Karpas-422 (cell line): ENCODE measurements around the gene CAPN14. TPM values are rescaled to one million over a fixed set of nuclear protein-coding genes. Genes with fewer than 3 reads are reported as not detected.
A peak's percentile ranks its signal among the peaks of the same experiment; 100 is the strongest.

Source experiments
- DNase-seq: peaks from one replicate; pipeline ENCODE4 v3.0.0-alpha.2; 2015
- H2AFZ ChIP-seq: fragments of 200-600 bp; sonication (generic); 2 replicates; pipeline ENCODE4 v1.6.1; 2014; ENCODE audit warnings: antibody characterized with exemption, low read length, mixed read lengths
- H3K27ac ChIP-seq: fragments of 200-600 bp; sonication (generic); 2 replicates; pipeline ENCODE4 v1.5.1; 2014; ENCODE audit warnings: mild to moderate bottlenecking, low read length, moderate library complexity
- H3K27me3 ChIP-seq: fragments of 200-600 bp; sonication (generic); 2 replicates; pipeline ENCODE4 v1.6.1; 2014; ENCODE audit warnings: low read length, mixed read lengths
- H3K36me3 ChIP-seq: fragments of 200-600 bp; sonication (generic); 2 replicates; pipeline ENCODE4 v1.6.1; 2014; ENCODE audit warnings: low read length, mixed read lengths; ENCODE audit not compliant: insufficient read depth
- H3K4me1 ChIP-seq: fragments of 200-600 bp; sonication (generic); 2 replicates; pipeline ENCODE4 v1.6.1; 2014; ENCODE audit warnings: mild to moderate bottlenecking, low read length, mixed read lengths
- H3K4me2 ChIP-seq: fragments of 200-600 bp; sonication (generic); 2 replicates; pipeline ENCODE4 v1.6.1; 2014; ENCODE audit warnings: low read length, low read depth, mild to moderate bottlenecking; ENCODE audit not compliant: poor library complexity, severe bottlenecking
- H3K4me3 ChIP-seq: fragments of 200-600 bp; sonication (generic); 2 replicates; pipeline ENCODE4 v1.5.1; 2014; ENCODE audit warnings: mild to moderate bottlenecking, antibody characterized with exemption, low read length, mixed read lengths
- H3K79me2 ChIP-seq: fragments of 200-600 bp; sonication (generic); 2 replicates; pipeline ENCODE4 v1.6.1; 2014; ENCODE audit warnings: mild to moderate bottlenecking, low read length, mixed read lengths
- H3K9ac ChIP-seq: fragments of 200-600 bp; sonication (generic); 2 replicates; pipeline ENCODE4 v1.6.0; 2014; ENCODE audit warnings: low read length
- H3K9me2 ChIP-seq: fragments of 200-600 bp; sonication (generic), shearing (Covaris generic); replicated peaks from 2 replicates; pipeline ENCODE4 v1.6.0; 2014; ENCODE audit warnings: mild to moderate bottlenecking, low read length, moderate library complexity; ENCODE audit not compliant: insufficient read depth
- H3K9me3 ChIP-seq: fragments of 300-700, 200-600 bp; sonication (generic); 2 replicates; pipeline ENCODE4 v1.6.1; 2014; ENCODE audit warnings: low read length, mixed read lengths
- H4K20me1 ChIP-seq: fragments of 200-600 bp; sonication (generic); 2 replicates; pipeline ENCODE4 v1.6.1; 2014; ENCODE audit warnings: mild to moderate bottlenecking, antibody characterized with exemption, low read length, low read depth; ENCODE audit not compliant: insufficient read depth
- total RNA-seq: library from RNA; depleted of rRNA; stranded (reverse); fragments of >200 nt; shearing (Covaris generic); gene quantifications from 2 replicates; pipeline ENCODE4 v1.2.3, GENCODE V29; 2014; ENCODE audit warnings: low replicate concordance

Gene CAPN14
- total RNA-seq, 1 experiment from 2014 or later, result 2.0 TPM

GRCh38 chr2:31248139-31248538, 30.8 kb upstream of the CAPN14 start:
- Histone ChIP-seq H3K36me3 (peaks cover 68% of the 10 kb centered on the region), H3K79me2 (peaks cover 42% of the 10 kb centered on the region), H3K4me3 (no peak overlapping the region), H3K27me3 (no peaks in the 10 kb centered on the region), H2AFZ (no peak overlapping the region), H3K9ac (no peak overlapping the region), H3K4me2 (peak overlapping the region; percentile 24), H4K20me1 (peaks cover 31% of the 10 kb centered on the region), H3K9me3 (no peaks in the 10 kb centered on the region), H3K9me2 (no peaks in the 10 kb centered on the region), H3K4me1 (peaks cover 91% of the 10 kb centered on the region), H3K27ac (peak overlapping the region; percentile 85)
- peak; percentile 41 for DNase-seq

GRCh38 chr2:31247711-31248110, 30.4 kb upstream of the CAPN14 start:
- Histone ChIP-seq H3K4me1 (peaks cover 89% of the 10 kb centered on the region), H3K27me3 (no peaks in the 10 kb centered on the region), H3K79me2 (peaks cover 44% of the 10 kb centered on the region), H3K4me3 (no peak overlapping the region), H3K36me3 (peaks cover 70% of the 10 kb centered on the region), H3K9me2 (no peaks in the 10 kb centered on the region), H3K9ac (no peak overlapping the region), H4K20me1 (peaks cover 31% of the 10 kb centered on the region), H3K9me3 (no peaks in the 10 kb centered on the region), H3K27ac (peak overlapping the region; percentile 85), H3K4me2 (peak overlapping the region; percentile 24), H2AFZ (no peak overlapping the region)
- no peak for DNase-seq

GRCh38 chr2:31246184-31246852, 29.0 kb upstream of the CAPN14 start:
- peaks cover 75% of the 10 kb centered on the region for H3K36me3 ChIP-seq
- H3K27ac ChIP-seq, result peak overlapping the region; percentile 85
- H3K9me2 ChIP-seq, result no peaks in the 10 kb centered on the region
- 0 out of 2 replicates have a peak overlapping the region, but pooled peaks have one; percentile 11 for H3K9ac ChIP-seq
- peaks cover 88% of the 10 kb centered on the region for H3K4me1 ChIP-seq
- H3K27me3 ChIP-seq, result no peaks in the 10 kb centered on the region
- peak; percentile 43 for DNase-seq
- no peaks in the 10 kb centered on the region for H3K9me3 ChIP-seq
- peaks cover 44% of the 10 kb centered on the region for H4K20me1 ChIP-seq
- peak overlapping the region; percentile 8 for H3K4me2 ChIP-seq
- H2AFZ ChIP-seq, result no peak overlapping the region
- H3K79me2 ChIP-seq, result peaks cover 56% of the 10 kb centered on the region
- H3K4me3 ChIP-seq, result no peak overlapping the region

- Histone ChIP-seq H3K9me2 (no peaks in the 10 kb centered on the region), H3K27ac (peak overlapping the region; percentile 70), H3K27me3 (no peaks in the 10 kb centered on the region), H3K9ac (no peak overlapping the region), H3K9me3 (no peaks in the 10 kb centered on the region), H4K20me1 (peaks cover 65% of the 10 kb centered on the region), H3K36me3 (peaks cover 73% of the 10 kb centered on the region), H3K4me2 (no peak overlapping the region), H3K79me2 (peaks cover 71% of the 10 kb centered on the region), H3K4me3 (no peak overlapping the region), H2AFZ (no peak overlapping the region), H3K4me1 (peaks cover 89% of the 10 kb centered on the region)
- peak; percentile 44 for DNase-seq
These were observed 26.8 kb upstream of the CAPN14 start for GRCh38 chr2:31244101-31244500.

- H3K9me2 ChIP-seq, result no peaks in the 10 kb centered on the region
- peaks cover 89% of the 10 kb centered on the region for H3K4me1 ChIP-seq
- no peak overlapping the region for H3K9ac ChIP-seq
- no peak overlapping the region for H2AFZ ChIP-seq
- H3K27ac ChIP-seq, result peak overlapping the region; percentile 35; the same call in 1 of the 2 replicates
- peaks cover 68% of the 10 kb centered on the region for H4K20me1 ChIP-seq
- peaks cover 69% of the 10 kb centered on the region for H3K36me3 ChIP-seq
- no peak overlapping the region for H3K4me3 ChIP-seq
- no peaks in the 10 kb centered on the region for H3K27me3 ChIP-seq
- peak; percentile 52 for DNase-seq
- H3K79me2 ChIP-seq, result peaks cover 78% of the 10 kb centered on the region
- no peaks in the 10 kb centered on the region for H3K9me3 ChIP-seq
- no peak overlapping the region for H3K4me2 ChIP-seq
These were observed 25.7 kb upstream of the CAPN14 start for GRCh38 chr2:31243053-31243452.

GRCh38 chr2:31241625-31242270, 24.4 kb upstream of the CAPN14 start:
- DNase-seq, result peak; percentile 61
- Histone ChIP-seq H2AFZ (no peak overlapping the region), H3K27ac (peak overlapping the region; percentile 96), H3K9me2 (no peaks in the 10 kb centered on the region), H3K4me2 (peak overlapping the region; percentile 42), H3K27me3 (no peaks in the 10 kb centered on the region), H4K20me1 (peaks cover 70% of the 10 kb centered on the region), H3K9ac (peak overlapping the region; percentile 44), H3K79me2 (peaks cover 85% of the 10 kb centered on the region), H3K4me1 (peaks cover 88% of the 10 kb centered on the region), H3K4me3 (no peak overlapping the region; the same call in 1 of the 2 replicates), H3K9me3 (no peaks in the 10 kb centered on the region), H3K36me3 (peaks cover 71% of the 10 kb centered on the region)

- no peaks in the 10 kb centered on the region for H3K9me2 ChIP-seq
- peaks cover 76% of the 10 kb centered on the region for H4K20me1 ChIP-seq
- H3K27me3 ChIP-seq, result no peaks in the 10 kb centered on the region
- H3K4me1 ChIP-seq, result peaks cover 88% of the 10 kb centered on the region
- H2AFZ ChIP-seq, result no peak overlapping the region
- peak overlapping the region; percentile 96 for H3K27ac ChIP-seq
- H3K9ac ChIP-seq, result peak overlapping the region; percentile 57
- H3K4me2 ChIP-seq, result peak overlapping the region; percentile 94
- H3K36me3 ChIP-seq, result peaks cover 70% of the 10 kb centered on the region
- peak overlapping the region; percentile 53; the same call in 1 of the 2 replicates for H3K4me3 ChIP-seq
- peaks cover 86% of the 10 kb centered on the region for H3K79me2 ChIP-seq
- DNase-seq, result peak; percentile 45
- H3K9me3 ChIP-seq, result no peaks in the 10 kb centered on the region
These were observed 23.4 kb upstream of the CAPN14 start for GRCh38 chr2:31240381-31241365.
